Upper lobe of left lung (tissue), 6 donors: ENCODE results near the gene TTC28. TPM values are rescaled to one million over a fixed set of nuclear protein-coding genes. Genes with fewer than 3 reads are reported as not detected.
"Not testable (repeated sequence)": the region's sequence is repeated elsewhere in the genome, so short reads cannot be mapped to it uniquely, and the experiment has no call there.

Experiments used
- ATAC-seq, 2 donors: fragments of 200-7000 bp; cut with Tn5 transposase; one replicate each; pipeline ENCODE4 v1.9.1; 2022; ENCODE audit warnings: mild to moderate bottlenecking in 2 of 2, moderate library complexity in 2 of 2; ENCODE audit not compliant: low FRiP score in 2 of 2
- DNase-seq, 2 donors: peaks; one replicate each; pipeline ENCODE4 v3.0.0-alpha.2; 2019 to 2020
- H3K27ac ChIP-seq, 4 donors: fragments of 200-600 bp; sonication (generic); one replicate each; pipeline ENCODE4 v1.5.1; 2016 to 2019
- H3K27me3 ChIP-seq, 4 donors: fragments of 200-600 bp; sonication (generic); one replicate each; pipeline ENCODE4 v1.5.1; 2017 to 2019
- H3K36me3 ChIP-seq, 4 donors: fragments of 200-600 bp; sonication (generic); one replicate each; pipeline ENCODE4 v1.5.1; 2016 to 2019
- H3K4me1 ChIP-seq, 4 donors: fragments of 200-600 bp; sonication (generic); one replicate each; pipeline ENCODE4 v1.5.1; 2018 to 2019
- H3K4me3 ChIP-seq, 4 donors: fragments of 200-600 bp; sonication (generic); one replicate each; pipeline ENCODE4 v1.5.1; 2017 to 2019; ENCODE audit warnings: mild to moderate bottlenecking in 2 of 4, moderate library complexity in 1 of 4
- H3K9me3 ChIP-seq, 4 donors: fragments of 200-600 bp; sonication (generic); one replicate each; pipeline ENCODE4 v1.5.1; 2018 to 2019
- EP300 ChIP-seq, 4 donors: sonication (generic); formaldehyde crosslinking; IDR thresholded peaks; one replicate each; pipeline ENCODE4 v1.5.1; 2017; ENCODE audit warnings: antibody characterized with exemption in 4 of 4, control low read depth in 2 of 4
- POLR2A ChIP-seq, 4 donors: fragments of 450-650 bp; IDR thresholded peaks; one replicate each; pipeline ENCODE4 v1.5.1; 2016 to 2017; ENCODE audit warnings: antibody characterized with exemption in 4 of 4, mild to moderate bottlenecking in 2 of 4
- POLR2AphosphoS5 ChIP-seq, 2 donors: sonication (generic); formaldehyde crosslinking; IDR thresholded peaks; one replicate each; pipeline ENCODE4 v1.5.1; 2017; ENCODE audit warnings: antibody characterized with exemption in 2 of 2
- WGBS, 2 donors: methylation state at CpG; one replicate each; pipeline ENCODE4 v1.1.5; 2017 to 2018; 5-methylcytosine and 5-hydroxymethylcytosine counted together
- total RNA-seq, 6 donors: library from RNA; depleted of rRNA in 4 of 6; stranded (reverse); fragments of >200 nt in 4 of 6; gene quantifications; one replicate each; pipeline versions ENCODE4 v1.1.0 to v1.2.1, GENCODE V29; 2016 to 2021
- TF ChIP-seq, protein P1 (sequence below), 6 experiments: fragments of 450-650 bp in 4 of 6; fragments of 200-600 bp in 2 of 6; sonication (generic) in 2 of 6; IDR thresholded peaks; one replicate each; pipeline ENCODE4 v1.5.1; 2016 to 2019; ENCODE audit warnings: antibody characterized with exemption in 6 of 6
- donor health status: DM: no; HTN: no; CAD: no; lungs with moderate emphysema.
- donor health status: DM: no; HTN: yes; CAD: no; lungs with severe emphysema.

The TTC28 gene
- total RNA-seq, 6 donors from 2014 or later: 30.1 to 69.4 (median 41.4) TPM

GRCh38 chr22:28465841-28466240, 213.8 kb downstream of the TTC28 start:
- DNase-seq (no peak), ATAC-seq (no peak)
- Histone ChIP-seq H3K4me1 (no peaks in the 10 kb centered on the region), H3K9me3 (no peaks in the 10 kb centered on the region), H3K4me3 (no peak overlapping the region), H3K27ac (no peak overlapping the region), H3K27me3 (no peaks in the 10 kb centered on the region), H3K36me3 (no peaks in the 10 kb centered on the region)
- TF ChIP-seq, protein P1, sequence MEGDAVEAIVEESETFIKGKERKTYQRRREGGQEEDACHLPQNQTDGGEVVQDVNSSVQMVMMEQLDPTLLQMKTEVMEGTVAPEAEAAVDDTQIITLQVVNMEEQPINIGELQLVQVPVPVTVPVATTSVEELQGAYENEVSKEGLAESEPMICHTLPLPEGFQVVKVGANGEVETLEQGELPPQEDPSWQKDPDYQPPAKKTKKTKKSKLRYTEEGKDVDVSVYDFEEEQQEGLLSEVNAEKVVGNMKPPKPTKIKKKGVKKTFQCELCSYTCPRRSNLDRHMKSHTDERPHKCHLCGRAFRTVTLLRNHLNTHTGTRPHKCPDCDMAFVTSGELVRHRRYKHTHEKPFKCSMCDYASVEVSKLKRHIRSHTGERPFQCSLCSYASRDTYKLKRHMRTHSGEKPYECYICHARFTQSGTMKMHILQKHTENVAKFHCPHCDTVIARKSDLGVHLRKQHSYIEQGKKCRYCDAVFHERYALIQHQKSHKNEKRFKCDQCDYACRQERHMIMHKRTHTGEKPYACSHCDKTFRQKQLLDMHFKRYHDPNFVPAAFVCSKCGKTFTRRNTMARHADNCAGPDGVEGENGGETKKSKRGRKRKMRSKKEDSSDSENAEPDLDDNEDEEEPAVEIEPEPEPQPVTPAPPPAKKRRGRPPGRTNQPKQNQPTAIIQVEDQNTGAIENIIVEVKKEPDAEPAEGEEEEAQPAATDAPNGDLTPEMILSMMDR (IDR thresholded peaks at IDR 0.05): no peak
- TF ChIP-seq POLR2A (IDR thresholded peaks at IDR 0.05) (no peak), EP300 (IDR thresholded peaks at IDR 0.05) (no peak), POLR2AphosphoS5 (IDR thresholded peaks at IDR 0.05) (no peak)
- WGBS, 2 donors: 88 to 96% methylated on average over 1 of the region's 1 CpG

- H3K9me3 ChIP-seq: no peaks in the 10 kb centered on the region
- DNase-seq (no peak), ATAC-seq (no peak)
Observed at GRCh38 chr22:28464127-28464526, 215.5 kb downstream of the TTC28 start.

DNA sequence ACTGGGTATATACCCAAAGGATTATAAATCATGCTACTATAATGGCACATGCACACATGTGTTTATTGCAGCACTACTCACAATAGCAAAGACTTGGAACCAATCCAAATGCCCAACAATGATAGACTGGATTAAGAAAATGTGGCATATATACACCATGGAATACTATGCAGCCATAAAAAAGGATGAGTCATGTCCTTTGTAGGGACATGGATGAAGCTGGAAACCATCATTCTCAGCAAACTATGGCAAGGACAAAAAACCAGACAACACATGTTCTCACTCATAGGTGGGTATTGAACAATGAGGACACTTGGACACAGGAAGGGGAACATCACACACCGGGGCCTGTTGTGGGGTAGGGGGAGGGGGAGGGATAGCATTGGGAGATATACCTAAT, 216.2 kb downstream of the TTC28 start:
- 83 to 86% methylated on average over 1 of the region's 1 CpG for WGBS, 2 donors
- H3K4me1 ChIP-seq, H3K9me3 ChIP-seq, H3K27me3 ChIP-seq, H3K36me3 ChIP-seq, DNase-seq, ATAC-seq, H3K27ac ChIP-seq, H3K4me3 ChIP-seq: not testable (repeated sequence)

More at GRCh38 chr22:28464127-28464526, 215.5 kb downstream of the TTC28 start:
- H3K4me3 ChIP-seq: no peak overlapping the region
- no peak overlapping the region for H3K27ac ChIP-seq
- no peaks in the 10 kb centered on the region for H3K27me3 ChIP-seq
- TF ChIP-seq, protein P1 (IDR thresholded peaks at IDR 0.05): no peak
- TF ChIP-seq EP300 (IDR thresholded peaks at IDR 0.05): no peak
- TF ChIP-seq POLR2AphosphoS5 (IDR thresholded peaks at IDR 0.05): no peak
- TF ChIP-seq POLR2A (IDR thresholded peaks at IDR 0.05): no peak
- no peaks in the 10 kb centered on the region for H3K36me3 ChIP-seq
- 58 to 72% methylated on average over 1 of the region's 1 CpG for WGBS, 2 donors
- H3K4me1 ChIP-seq: no peaks in the 10 kb centered on the region

DNA sequence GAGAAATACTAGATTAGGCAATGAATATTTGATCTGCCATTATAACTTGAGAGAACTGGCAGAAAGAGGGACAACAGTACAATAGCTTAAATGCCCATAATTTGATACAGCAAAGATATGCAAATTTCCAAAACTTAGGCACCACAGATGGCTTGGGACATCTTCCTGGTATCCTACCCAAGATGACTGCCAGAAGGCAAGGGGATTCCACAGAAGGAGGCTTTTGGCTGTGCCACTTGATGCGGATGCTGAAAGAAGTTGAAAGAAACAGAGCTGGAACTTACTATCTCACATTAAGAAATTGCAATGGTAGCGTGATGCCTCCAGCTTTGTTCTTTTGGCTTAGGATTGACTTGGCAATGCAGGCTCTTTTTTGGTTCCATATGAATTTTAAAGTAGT, 216.7 kb downstream of the TTC28 start:
- no peak overlapping the region for H3K27ac ChIP-seq
- no peaks in the 10 kb centered on the region for H3K36me3 ChIP-seq
- TF ChIP-seq EP300 (IDR thresholded peaks at IDR 0.05) (no peak), POLR2AphosphoS5 (IDR thresholded peaks at IDR 0.05) (no peak), POLR2A (IDR thresholded peaks at IDR 0.05) (no peak)
- TF ChIP-seq, protein P1 (IDR thresholded peaks at IDR 0.05): no peak
- H3K4me3 ChIP-seq: no peak overlapping the region
- no peaks in the 10 kb centered on the region for H3K4me1 ChIP-seq
- no peaks in the 10 kb centered on the region for H3K9me3 ChIP-seq
- 93 to 97% methylated on average over 2 of the region's 2 CpGs for WGBS, 2 donors
- no peak for DNase-seq
- no peak for ATAC-seq
- no peaks in the 10 kb centered on the region for H3K27me3 ChIP-seq

DNA sequence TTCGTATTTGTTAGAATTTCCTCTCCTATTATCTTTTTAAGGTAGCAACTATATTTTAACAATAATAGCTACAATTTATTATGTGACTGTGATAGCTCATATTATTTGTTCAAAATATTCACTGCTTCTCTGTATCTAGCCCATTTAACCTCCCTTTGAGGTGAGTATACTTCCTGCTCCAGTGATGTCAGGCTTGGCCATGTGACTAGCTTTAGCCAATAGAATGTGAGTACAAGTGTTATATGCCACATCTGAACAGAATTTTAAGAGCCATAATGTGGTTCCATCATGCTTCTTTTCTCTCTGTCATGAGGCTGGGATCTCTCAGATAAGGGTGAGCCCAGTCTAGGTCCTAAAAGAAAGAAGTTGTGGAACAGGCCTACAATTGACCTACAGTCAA, 217.6 kb downstream of the TTC28 start:
- Histone ChIP-seq H3K36me3 (no peaks in the 10 kb centered on the region), H3K27ac (no peak overlapping the region), H3K4me3 (no peak overlapping the region), H3K4me1 (no peaks in the 10 kb centered on the region), H3K27me3 (no peaks in the 10 kb centered on the region), H3K9me3 (no peaks in the 10 kb centered on the region)
- DNase-seq (no peak), ATAC-seq (no peak)
- WGBS, 2 donors: 94 to 97% methylated on average over 1 of the region's 1 CpG
- no peak for TF ChIP-seq EP300 (IDR thresholded peaks at IDR 0.05)
- TF ChIP-seq, protein P1 (IDR thresholded peaks at IDR 0.05): no peak
- TF ChIP-seq POLR2A (IDR thresholded peaks at IDR 0.05): no peak
- no peak for TF ChIP-seq POLR2AphosphoS5 (IDR thresholded peaks at IDR 0.05)
